ENCODE data around the gene PCNX3. TPM values are rescaled to one million over a fixed set of nuclear protein-coding genes. Genes with fewer than 3 reads are reported as not detected.

The PCNX3 gene
- total RNA-seq, 2 donors from 2014 or later: 47.8 to 56.0 TPM

GRCh38 chr11:65578667-65579066 lies 36.9 kb upstream of the PCNX3 start:
- DNase-seq: no peak

DNA sequence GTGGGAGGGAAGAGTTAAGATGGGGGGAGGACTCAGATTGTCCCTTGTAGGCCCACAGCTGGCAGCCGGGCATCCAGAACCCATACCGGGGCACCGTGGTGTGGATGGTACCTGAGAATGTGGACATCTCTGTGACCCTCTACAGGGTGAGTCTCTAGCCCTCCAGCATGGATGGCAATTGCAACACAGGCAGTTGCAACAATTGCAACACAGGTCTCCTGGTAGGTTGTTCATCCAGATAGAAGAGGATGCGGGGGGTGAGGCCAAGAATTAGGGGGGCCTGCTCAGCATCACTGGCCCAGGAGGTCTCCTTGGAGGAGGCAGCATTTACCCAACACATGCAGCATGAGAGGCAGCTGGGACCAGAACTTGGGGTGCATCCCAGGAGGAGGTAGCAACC lies 36.3 kb upstream of the PCNX3 start:
- ATAC-seq: no peak
- DNase-seq: no peak
- intact Hi-C loops (cut with DNase I, micrococcal nuclease): no loop called here

More at GRCh38 chr11:65578667-65579066, 36.9 kb upstream of the PCNX3 start:
- ATAC-seq: peak; percentile 7
- intact Hi-C loops (cut with DNase I, micrococcal nuclease): no loop called here

- ATAC-seq (no peak), DNase-seq (no peak)
- intact Hi-C loops (cut with DNase I, micrococcal nuclease): no loop called here
Observed at GRCh38 chr11:65580031-65580692, 35.4 kb upstream of the PCNX3 start.

DNA sequence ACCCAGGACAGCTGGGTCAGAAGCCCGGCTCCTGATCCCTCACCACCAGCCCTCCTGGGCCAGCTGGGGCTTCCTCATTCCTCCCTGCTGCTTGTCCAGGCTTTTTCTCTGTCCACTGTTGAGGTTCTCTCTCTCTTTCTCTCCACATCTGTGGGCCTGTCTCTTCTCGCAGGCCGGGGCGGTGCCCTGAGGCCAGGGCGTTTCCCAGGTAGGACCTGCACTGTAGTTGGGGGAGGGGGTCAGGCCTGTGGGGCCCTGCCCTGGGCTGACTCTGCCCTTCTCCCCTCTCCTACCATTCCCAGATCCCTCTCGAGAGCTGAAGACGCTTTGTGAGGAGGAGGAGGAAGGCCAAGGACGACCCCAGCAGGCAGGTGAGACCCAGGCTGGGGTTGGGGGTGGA lies 34.8 kb upstream of the PCNX3 start:
- intact Hi-C loops (cut with DNase I, micrococcal nuclease): no loop called here
- DNase-seq (no peak), ATAC-seq (no peak)

GRCh38 chr11:65581928-65582327 lies 33.6 kb upstream of the PCNX3 start:
- intact Hi-C loops (cut with DNase I, micrococcal nuclease): no loop called here
- ATAC-seq: no peak
- DNase-seq: no peak

DNA sequence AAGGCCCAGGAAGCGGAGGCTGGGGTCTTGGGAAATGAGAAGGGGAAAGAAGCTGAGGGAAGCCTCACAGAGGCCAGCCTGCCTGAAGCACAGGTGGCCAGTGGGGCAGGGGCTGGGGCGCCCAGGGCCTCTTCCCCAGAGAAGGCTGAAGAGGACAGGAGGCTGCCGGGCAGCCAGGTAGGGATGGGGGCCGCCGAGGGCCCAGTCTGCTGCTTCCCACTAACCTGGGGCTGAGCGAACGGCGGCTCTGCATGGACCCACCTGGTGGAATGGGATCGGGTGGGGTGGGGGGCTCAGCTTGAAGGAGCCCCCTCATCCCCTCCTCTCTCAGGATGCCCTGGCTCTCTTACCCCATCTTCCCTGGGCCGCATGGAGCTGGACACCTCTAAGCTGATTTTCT lies 32.0 kb upstream of the PCNX3 start:
- intact Hi-C loops (cut with DNase I, micrococcal nuclease): no loop called here
- ATAC-seq (no peak), DNase-seq (no peak)

- ATAC-seq: no peak
- intact Hi-C loops (cut with DNase I, micrococcal nuclease): no loop called here
- no peak for DNase-seq
Observed at GRCh38 chr11:65584106-65584505, 31.5 kb upstream of the PCNX3 start.

GRCh38 chr11:65584723-65585171 lies 30.8 kb upstream of the PCNX3 start:
- no peak for ATAC-seq
- intact Hi-C loops (cut with DNase I, micrococcal nuclease): no loop called here
- no peak for DNase-seq

DNA sequence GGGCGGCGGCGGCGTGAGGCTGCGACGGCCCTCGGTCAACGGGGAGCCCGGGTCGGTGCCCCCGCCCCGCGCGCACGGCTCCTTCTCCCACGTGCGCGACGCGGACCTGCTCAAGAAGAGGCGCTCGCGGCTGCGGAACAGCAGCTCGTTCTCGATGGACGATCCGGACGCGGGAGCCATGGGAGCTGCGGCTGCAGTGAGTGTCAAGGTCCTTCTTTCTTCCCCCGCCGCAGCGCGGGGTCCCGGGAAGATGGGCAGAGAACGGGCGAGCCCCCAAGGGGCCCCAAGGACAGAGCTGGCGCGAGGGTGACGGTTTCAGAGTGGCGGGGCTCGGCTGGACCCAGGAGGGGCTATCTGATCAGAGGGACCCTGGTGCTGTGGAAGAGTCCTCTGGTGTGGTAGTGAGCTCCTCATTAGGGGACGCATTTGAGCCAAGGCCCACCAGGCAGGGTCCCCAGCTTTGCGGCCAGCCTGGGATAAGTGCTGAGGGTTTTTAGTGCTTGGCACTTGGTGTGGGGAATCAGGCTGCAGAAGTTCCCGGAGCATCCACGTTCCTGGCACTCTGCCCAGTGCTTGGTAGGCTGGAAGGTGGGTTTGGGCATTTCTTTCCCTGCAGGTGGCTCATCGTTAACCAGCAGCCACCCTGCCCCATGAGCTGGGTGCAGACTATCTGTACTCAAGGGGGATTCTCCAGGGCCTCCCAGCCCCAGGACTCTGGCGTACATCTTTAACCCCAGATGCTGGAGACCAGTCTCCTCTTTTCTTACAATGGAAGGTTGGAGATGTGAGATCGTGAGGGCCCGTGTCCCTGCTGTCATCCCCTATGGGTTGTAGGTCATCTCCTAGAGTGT lies 30.0 kb upstream of the PCNX3 start:
- ATAC-seq (no peak), DNase-seq (no peak)
- intact Hi-C loops (cut with DNase I, micrococcal nuclease): no loop called here

DNA sequence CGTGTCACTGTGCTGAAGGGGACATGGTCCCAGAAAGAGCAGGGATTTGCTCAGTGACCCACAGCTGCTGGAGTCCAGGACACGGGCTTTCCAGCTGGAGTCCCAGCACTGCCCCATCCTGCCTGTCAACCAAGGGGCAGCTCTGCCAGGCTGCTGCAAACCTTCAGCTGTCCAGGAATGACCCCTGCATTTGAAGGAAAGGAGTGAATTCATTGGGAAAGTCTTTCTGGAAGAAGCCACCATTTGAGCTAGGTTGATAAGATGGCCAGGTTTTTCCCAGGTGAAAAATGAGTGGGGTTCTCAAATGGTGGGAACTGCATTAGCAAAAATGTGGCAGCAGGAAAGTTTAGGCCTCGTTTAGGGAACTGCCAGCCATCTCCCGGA lies 29.3 kb upstream of the PCNX3 start:
- intact Hi-C loops (cut with DNase I, micrococcal nuclease): no loop called here
- DNase-seq: no peak
- no peak for ATAC-seq

GRCh38 chr11:65586676-65587075 lies 28.9 kb upstream of the PCNX3 start:
- ATAC-seq: no peak
- DNase-seq: no peak
- intact Hi-C loops (cut with DNase I, micrococcal nuclease): no loop called here

- ATAC-seq (peak; percentile 63), DNase-seq (peak; percentile 74 to 78)
- intact Hi-C loops (cut with DNase I, micrococcal nuclease): no loop called here
Observed at GRCh38 chr11:65588199-65589054, 27.1 kb upstream of the PCNX3 start.

DNA sequence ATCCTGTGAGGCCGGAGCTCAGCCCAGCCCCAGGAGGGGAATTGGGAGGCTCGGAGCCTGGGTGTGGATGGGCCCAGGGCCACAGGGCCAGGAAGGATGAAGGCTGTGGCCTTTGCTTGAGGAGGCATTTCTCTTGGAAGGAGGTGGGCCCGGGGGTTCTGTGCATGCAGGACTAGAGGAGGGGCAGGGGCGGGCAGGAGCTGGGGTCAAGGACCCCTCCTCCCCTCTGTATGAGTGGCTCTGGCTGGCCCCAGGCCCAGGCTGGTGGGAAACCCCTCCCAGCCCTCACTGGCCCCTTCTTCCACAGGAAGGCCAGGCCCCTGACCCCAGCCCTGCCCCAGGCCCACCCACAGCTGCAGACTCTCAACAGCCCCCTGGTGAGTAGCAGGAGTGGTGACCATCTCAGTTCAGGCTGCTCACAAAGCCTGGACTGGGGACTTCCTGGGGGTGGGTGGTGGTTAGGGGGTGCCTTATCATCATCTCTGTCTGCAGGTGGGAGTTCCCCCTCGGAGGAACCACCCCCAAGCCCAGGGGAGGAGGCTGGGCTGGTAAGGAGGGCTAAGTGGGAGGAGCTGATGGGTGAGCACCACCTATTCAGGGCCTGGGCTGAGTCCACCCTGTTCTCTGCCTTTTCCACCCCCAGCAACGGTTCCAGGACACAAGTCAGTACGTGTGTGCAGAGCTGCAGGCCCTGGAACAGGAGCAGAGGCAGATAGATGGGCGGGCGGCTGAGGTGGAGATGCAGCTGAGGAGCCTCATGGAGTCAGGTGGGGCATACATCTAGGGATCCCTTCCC lies 25.9 kb upstream of the PCNX3 start:
- intact Hi-C loops (cut with DNase I, micrococcal nuclease): no loop called here
- no peak for ATAC-seq
- DNase-seq: no peak

DNA sequence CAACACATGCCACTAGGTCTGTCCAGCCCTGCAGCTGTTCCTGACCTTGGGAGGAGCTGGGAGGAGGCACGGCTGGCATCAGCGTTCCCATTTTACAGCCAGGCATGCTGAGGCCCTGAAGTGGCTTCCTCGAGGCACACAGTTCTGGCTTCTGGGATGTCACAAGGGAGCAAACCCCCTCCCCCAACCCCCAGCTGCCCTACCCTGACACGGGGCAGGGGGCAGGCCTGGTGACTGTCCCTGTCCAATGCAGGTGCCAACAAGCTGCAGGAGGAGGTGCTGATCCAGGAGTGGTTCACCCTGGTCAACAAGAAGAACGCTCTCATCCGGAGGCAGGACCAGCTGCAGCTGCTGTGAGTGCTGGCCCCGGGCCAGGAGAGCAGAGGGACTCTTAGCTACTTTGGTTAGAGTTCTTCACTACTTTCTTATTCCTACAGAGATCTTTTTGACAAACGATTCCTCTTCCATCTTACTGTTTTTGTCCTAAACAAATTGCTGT lies 25.3 kb upstream of the PCNX3 start:
- intact Hi-C loops (cut with DNase I, micrococcal nuclease): no loop called here
- ATAC-seq (no peak), DNase-seq (peak in 1 of 2 donors; percentile 47)

DNA sequence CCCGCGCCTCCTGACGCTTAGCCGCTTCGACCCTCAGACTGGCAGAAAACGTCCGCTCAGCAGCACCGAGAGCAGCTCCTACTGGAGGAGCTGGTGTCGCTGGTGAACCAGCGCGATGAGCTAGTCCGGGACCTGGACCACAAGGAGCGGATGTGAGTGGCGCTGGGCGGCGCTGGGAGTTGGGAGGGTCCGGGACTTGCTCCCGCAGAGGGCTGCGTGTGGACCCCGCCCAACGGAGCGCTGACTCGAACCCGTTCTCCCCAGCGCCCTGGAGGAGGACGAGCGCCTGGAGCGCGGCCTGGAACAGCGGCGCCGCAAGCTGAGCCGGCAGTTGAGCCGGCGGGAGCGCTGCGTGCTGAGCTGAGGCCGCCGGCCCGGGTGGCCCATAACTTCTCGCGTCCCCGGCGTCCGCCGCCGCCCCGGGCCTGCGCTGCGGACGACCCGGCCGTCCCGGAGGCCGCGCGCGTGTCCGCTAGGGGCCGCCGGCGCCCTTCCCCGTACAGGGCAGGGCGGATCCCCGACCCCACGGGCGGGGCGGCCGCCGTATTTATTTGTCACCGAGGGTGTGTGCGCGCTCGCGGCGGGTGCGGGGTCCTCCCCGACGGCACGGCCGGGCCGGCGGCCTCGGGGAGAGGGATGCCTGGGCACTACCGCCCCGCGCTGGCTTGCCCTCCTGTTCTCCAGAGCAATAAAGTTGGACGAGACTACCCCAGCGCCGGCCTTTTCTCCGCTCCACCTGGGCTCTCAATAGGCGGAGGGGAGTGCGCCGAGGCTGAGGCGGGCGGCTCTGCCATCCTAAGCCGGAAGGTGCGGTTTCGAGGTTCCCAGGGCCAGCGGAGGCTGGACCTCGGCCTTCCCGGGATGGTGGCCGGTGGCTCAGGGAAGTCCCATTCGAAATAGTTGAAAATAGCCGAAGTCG lies 23.4 kb upstream of the PCNX3 start:
- DNase-seq (peak in 1 of 2 donors; percentile 71), ATAC-seq (peak; percentile 71)

DNA sequence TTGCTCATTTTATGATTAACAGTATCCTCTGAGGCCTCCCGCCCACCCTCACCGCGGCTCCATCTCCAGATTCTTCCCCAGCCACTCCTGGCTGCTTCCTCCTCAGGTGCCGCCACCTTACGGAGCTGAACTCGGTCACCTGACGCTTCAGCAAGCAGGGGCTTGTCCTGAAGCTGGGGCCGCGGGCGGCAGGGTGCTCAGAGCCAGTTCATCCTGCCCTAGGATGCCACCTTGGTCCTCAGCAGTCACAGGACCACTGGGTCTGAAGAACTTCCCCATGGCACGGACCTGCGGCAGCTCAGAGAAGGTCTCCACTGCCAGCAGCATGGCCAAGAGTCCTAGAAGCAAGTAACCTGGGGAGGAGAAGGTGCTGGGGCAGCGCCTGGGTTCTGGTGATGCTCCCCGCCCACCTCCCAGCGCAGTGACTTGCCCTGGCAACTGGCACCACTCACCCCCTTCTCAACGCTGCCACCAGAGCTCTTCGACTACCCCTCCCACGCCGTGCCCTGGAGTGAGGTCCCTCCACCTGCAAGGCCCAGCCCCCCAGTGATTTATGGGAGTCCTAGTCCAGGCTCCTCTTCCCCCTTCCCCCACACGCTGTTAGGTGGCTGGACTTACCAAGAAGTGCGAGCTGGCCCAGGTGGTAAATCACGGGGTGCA lies 22.6 kb upstream of the PCNX3 start:
- no peak for ATAC-seq
- no peak for DNase-seq
- intact Hi-C loops (cut with DNase I, micrococcal nuclease): no loop called here

More for the DNA sequence above, 23.4 kb upstream of the PCNX3 start:
- intact Hi-C loops (cut with DNase I, micrococcal nuclease): no loop called here

Measured in left colon (tissue), 2 donors.